Ovary (tissue), 3 donors: Measurements from ENCODE around the gene PPIH.

Experiments
- EP300 ChIP-seq: sonication (generic); formaldehyde crosslinking; IDR thresholded peaks from one replicate; pipeline ENCODE4 v1.6.1; 2017; ENCODE audit warnings: antibody characterized with exemption
- TF ChIP-seq, protein P1 (sequence below), 3 donors: fragments of 450-650 bp in 2 of 3; fragments of 200-600 bp in 1 of 3; IDR thresholded peaks; one replicate each; pipeline versions ENCODE4 v1.5.1 to v1.8.0; 2016 to 2022; ENCODE audit warnings: antibody characterized with exemption in 3 of 3, mild to moderate bottlenecking in 1 of 3
- donor health status: DM: no; HTN: no; CAD: no.

DNA sequence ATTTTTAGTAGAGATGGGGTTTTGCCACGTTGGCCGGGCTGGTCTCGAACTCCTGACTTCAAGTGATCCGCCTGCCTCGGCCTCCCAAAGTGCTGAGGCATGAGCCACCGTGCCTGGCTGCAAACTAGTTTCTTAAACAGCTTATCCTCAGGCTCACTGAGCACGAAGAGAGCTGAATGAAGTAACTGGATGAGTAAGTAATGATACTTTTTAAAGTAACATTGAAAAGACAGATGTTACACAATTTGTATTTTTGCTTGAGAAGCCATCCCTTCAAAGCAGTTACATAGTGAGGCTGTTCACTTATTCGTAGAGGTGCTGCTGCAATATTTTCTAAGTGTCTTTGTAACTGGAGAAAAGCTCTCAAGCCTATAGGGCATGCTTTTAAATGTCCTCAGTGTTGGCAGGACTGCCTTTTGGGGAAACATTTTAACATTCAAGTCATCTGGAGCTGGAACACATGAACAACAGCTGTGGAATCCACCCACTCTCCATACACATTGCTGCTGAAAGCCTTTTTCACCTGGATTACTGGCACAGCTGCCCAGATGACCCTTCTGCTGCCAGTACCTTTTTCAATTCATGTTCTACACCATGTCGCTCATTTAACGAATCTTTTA, 21.3 kb downstream of the PPIH start:
- TF ChIP-seq, protein P1, sequence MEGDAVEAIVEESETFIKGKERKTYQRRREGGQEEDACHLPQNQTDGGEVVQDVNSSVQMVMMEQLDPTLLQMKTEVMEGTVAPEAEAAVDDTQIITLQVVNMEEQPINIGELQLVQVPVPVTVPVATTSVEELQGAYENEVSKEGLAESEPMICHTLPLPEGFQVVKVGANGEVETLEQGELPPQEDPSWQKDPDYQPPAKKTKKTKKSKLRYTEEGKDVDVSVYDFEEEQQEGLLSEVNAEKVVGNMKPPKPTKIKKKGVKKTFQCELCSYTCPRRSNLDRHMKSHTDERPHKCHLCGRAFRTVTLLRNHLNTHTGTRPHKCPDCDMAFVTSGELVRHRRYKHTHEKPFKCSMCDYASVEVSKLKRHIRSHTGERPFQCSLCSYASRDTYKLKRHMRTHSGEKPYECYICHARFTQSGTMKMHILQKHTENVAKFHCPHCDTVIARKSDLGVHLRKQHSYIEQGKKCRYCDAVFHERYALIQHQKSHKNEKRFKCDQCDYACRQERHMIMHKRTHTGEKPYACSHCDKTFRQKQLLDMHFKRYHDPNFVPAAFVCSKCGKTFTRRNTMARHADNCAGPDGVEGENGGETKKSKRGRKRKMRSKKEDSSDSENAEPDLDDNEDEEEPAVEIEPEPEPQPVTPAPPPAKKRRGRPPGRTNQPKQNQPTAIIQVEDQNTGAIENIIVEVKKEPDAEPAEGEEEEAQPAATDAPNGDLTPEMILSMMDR (IDR thresholded peaks at IDR 0.05) = no peak
- no peak for TF ChIP-seq EP300
